Measurements from ENCODE around the gene TXNRD2. TPM values are rescaled to one million over a fixed set of nuclear protein-coding genes. Genes with fewer than 3 reads are reported as not detected.

Gene TXNRD2
- total and polyA plus RNA-seq, 10 of the 15 experiments (the other 5 are each of a cell fraction or from before 2014, with no cell fraction given) = 1.6 to 26.0 (median 13.9) TPM

GRCh38 chr22:19884161-19884953 lies 57.3 kb downstream of the TXNRD2 start:
- Histone ChIP-seq H3K9me3 (replicated peaks; ENCODE audit: control insufficient read depth, insufficient read depth, low read length) (no peaks in the 10 kb centered on the region), H3K4me2 (ENCODE audit: control insufficient read depth, insufficient read depth) (no peak overlapping the region), H4K20me1 (ENCODE audit: control insufficient read depth, insufficient read depth) (no peaks in the 10 kb centered on the region), H3K4me3 (no peak overlapping the region), H3K27me3 (replicated peaks in 1 of 2; ENCODE audit: control insufficient read depth in 2 of 2, insufficient read depth in 2 of 2, low read length in 1 of 2) (no peaks in the 10 kb centered on the region), H3K27ac (ENCODE audit: control insufficient read depth, insufficient read depth) (no peak overlapping the region), H3K36me3 (ENCODE audit: control insufficient read depth in 2 of 2, insufficient read depth in 2 of 2, low read length in 1 of 2) (no peaks in the 10 kb centered on the region), H3K4me1 (ENCODE audit: control insufficient read depth, insufficient read depth, low read length) (no peaks in the 10 kb centered on the region), H3K9ac (ENCODE audit: control insufficient read depth, insufficient read depth, low read length) (no peak overlapping the region), H3K79me2 (ENCODE audit: control insufficient read depth, insufficient read depth, low read length) (no peaks in the 10 kb centered on the region), H2AFZ (ENCODE audit: control insufficient read depth, low read depth, low read length) (no peak overlapping the region)
- POLR2A ChIA-PET = no interaction called here
- CTCF ChIA-PET = no interaction called here
- no peak for FAIRE-seq
- in situ Hi-C loops (cut with MboI) = no loop called here
- no peak for ATAC-seq
- RAD21 ChIA-PET (ENCODE audit: unreplicated experiment) = no interaction called here
- TF ChIP-seq NR2C2 (IDR thresholded peaks at IDR 0.05; ENCODE audit: borderline replicate concordance, control insufficient read depth, insufficient read length, low read depth) (no peak), ZNF274 (IDR thresholded peaks at IDR 0.05; ENCODE audit: insufficient read depth, insufficient read length) (no peak), MYB (IDR thresholded peaks at IDR 0.05; ENCODE audit: borderline replicate concordance, low read depth, low read length) (no peak), RFX5 (IDR thresholded peaks at IDR 0.05; ENCODE audit: low read depth, low read length) (no peak), BCL11A (IDR thresholded peaks at IDR 0.05; ENCODE audit: low read depth, low read length) (no peak), ZNF622 (IDR thresholded peaks at IDR 0.05) (no peak), ZBTB40 (IDR thresholded peaks at IDR 0.05; ENCODE audit: borderline replicate concordance) (no peak), PBX3 (IDR thresholded peaks at IDR 0.05; ENCODE audit: insufficient replicate concordance, low read depth, low read length) (no peak), MTA3 (IDR thresholded peaks at IDR 0.05; ENCODE audit: borderline replicate concordance, low read length) (no peak), ETV6 (conservative IDR thresholded peaks at IDR 0.05 in 1 of 2, IDR thresholded peaks at IDR 0.05 in 1 of 2; ENCODE audit: borderline replicate concordance in 1 of 2, low read depth in 1 of 2) (no peak), BCLAF1 (IDR thresholded peaks at IDR 0.05) (no peak)
- no TSS peak for BruUV-seq (replicated peaks)
- intact Hi-C loops (cut with micrococcal nuclease; ENCODE audit: unreplicated experiment) = no loop called here
- 78% methylated on average over 15 of the region's 15 CpGs for WGBS (ENCODE audit: insufficient coverage, insufficient replicate concordance, low lambda C conversion rate, missing lambda C conversion rate)
- DNase-seq (ENCODE audit: low read depth, low spot score) = no peak
- SMC1A ChIA-PET (ENCODE audit: uncharacterized antibody, unreplicated experiment) = interaction anchor here (0.7 kb wide), 1 partner anchor 840 kb away, joined by 3 read pairs; no protein-coding TSS in a partner anchor
